ENCODE data around the gene NMRAL1.

NMRAL1 gene

DNA sequence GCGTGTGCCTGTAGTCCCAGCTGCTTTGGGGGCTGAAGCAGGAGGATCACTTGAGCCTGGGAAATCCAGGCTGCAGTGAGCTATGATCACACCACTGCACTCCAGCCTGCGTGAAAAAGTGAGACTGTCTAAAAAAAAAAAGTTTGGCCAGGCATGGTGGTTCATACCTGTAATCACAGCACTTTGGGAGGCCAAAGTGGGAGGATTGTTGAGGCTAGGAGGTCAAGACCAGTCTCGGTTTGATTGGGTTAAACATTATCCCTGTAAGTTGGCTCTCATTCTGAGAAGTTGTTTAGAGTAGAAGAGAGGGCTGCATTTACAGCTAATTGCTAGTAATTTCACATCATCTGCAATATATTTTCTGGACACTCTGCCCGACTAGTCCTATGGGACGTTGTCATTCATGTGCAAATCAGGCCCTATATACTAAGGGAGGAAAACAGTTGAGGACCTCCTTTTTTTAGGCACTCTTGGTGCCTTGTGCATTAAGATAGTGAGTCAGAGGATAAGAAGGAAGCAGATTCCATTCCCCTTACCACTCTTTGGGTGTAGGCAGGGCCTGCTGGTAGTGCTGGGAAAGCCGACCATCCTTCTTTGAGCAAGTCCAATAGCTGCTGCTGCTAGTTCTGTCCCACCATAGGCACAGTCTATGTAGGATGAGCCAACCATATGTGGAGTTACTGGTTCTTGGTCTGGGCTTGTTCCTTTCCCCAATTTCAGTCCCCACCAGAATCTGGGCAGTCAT is 20.5 kb upstream of the NMRAL1 start:
- no peak overlapping the region for H3K4me3 ChIP-seq (ENCODE audit: low read depth, low read length)
- TF ChIP-seq POLR2A (IDR thresholded peaks at IDR 0.05; ENCODE audit: extremely low read depth, insufficient read length) (no peak), MYC (IDR thresholded peaks at IDR 0.05; ENCODE audit: low read depth, low read length) (no peak)
- TF ChIP-seq, protein P1, sequence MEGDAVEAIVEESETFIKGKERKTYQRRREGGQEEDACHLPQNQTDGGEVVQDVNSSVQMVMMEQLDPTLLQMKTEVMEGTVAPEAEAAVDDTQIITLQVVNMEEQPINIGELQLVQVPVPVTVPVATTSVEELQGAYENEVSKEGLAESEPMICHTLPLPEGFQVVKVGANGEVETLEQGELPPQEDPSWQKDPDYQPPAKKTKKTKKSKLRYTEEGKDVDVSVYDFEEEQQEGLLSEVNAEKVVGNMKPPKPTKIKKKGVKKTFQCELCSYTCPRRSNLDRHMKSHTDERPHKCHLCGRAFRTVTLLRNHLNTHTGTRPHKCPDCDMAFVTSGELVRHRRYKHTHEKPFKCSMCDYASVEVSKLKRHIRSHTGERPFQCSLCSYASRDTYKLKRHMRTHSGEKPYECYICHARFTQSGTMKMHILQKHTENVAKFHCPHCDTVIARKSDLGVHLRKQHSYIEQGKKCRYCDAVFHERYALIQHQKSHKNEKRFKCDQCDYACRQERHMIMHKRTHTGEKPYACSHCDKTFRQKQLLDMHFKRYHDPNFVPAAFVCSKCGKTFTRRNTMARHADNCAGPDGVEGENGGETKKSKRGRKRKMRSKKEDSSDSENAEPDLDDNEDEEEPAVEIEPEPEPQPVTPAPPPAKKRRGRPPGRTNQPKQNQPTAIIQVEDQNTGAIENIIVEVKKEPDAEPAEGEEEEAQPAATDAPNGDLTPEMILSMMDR (IDR thresholded peaks at IDR 0.05; ENCODE audit: low read depth, low read length) = no peak
- TF ChIP-seq, protein P2, sequence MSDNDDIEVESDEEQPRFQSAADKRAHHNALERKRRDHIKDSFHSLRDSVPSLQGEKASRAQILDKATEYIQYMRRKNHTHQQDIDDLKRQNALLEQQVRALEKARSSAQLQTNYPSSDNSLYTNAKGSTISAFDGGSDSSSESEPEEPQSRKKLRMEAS (IDR thresholded peaks at IDR 0.05; ENCODE audit: low read depth, low read length) = no peak
- DNase-seq (ENCODE audit: low read depth) = no peak

DNA sequence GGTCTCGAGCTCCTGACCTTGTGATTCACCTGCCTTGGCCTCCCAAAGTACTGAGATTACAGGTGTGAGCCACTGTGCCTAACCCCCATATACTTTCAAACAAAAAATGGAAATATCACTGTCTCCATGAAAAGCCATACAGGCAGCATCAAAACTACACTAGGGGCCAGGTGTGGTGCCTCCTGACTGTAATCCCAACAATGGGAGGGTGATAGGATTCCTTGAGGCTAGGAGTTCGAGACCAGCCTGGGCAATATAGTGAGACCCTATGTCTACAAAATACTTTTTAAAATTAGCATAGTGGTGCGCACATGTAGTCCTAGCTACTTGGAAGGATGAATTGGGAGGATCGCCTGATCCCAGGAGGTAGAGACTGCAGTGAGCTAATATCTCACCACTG is 17.5 kb upstream of the NMRAL1 start:
- no peak for TF ChIP-seq POLR2A (IDR thresholded peaks at IDR 0.05; ENCODE audit: extremely low read depth, insufficient read length)
- no peak for TF ChIP-seq MYC (IDR thresholded peaks at IDR 0.05; ENCODE audit: low read depth, low read length)
- TF ChIP-seq, protein P1 (IDR thresholded peaks at IDR 0.05; ENCODE audit: low read depth, low read length) = no peak
- TF ChIP-seq, protein P2 (IDR thresholded peaks at IDR 0.05; ENCODE audit: low read depth, low read length) = no peak
- no peak overlapping the region for H3K4me3 ChIP-seq (ENCODE audit: low read depth, low read length)

DNA sequence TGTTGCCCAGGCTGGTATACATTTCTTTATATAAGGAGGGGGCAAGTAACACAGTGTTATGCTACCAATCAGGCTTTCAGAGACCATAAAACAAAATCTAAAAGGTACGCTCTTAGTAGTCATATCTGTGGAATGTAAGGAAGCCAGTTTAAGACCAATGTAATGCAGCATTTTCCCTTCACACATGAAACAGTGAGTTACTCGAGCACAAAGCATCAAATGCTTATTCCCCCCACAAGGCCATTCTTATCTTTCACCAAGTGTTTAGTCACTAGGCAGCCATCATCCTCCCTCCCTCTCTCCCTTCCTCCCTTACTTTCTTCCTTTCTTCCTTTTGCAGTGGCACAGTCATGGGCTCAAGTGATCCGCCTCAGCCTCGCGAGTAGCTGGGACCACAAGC is 14.6 kb upstream of the NMRAL1 start:
- no peak for DNase-seq (ENCODE audit: low read depth)
- TF ChIP-seq, protein P1 (IDR thresholded peaks at IDR 0.05; ENCODE audit: low read depth, low read length) = no peak
- TF ChIP-seq POLR2A (IDR thresholded peaks at IDR 0.05; ENCODE audit: extremely low read depth, insufficient read length) (no peak), MYC (IDR thresholded peaks at IDR 0.05; ENCODE audit: low read depth, low read length) (no peak)
- TF ChIP-seq, protein P2 (IDR thresholded peaks at IDR 0.05; ENCODE audit: low read depth, low read length) = no peak

More for the DNA sequence above, 17.5 kb upstream of the NMRAL1 start:
- no peak for DNase-seq (ENCODE audit: low read depth)

GRCh38 chr16:4488499-4488967 is 14.1 kb upstream of the NMRAL1 start:
- TF ChIP-seq, protein P1 (IDR thresholded peaks at IDR 0.05; ENCODE audit: low read depth, low read length) = no peak
- TF ChIP-seq MYC (IDR thresholded peaks at IDR 0.05; ENCODE audit: low read depth, low read length) = peak; percentile 17; the same call in 1 of the 2 replicates
- no peak overlapping the region for H3K4me3 ChIP-seq (ENCODE audit: low read depth, low read length)
- peak; percentile 63 for DNase-seq (ENCODE audit: low read depth)

More for the DNA sequence above, 14.6 kb upstream of the NMRAL1 start:
- no peak overlapping the region for H3K4me3 ChIP-seq (ENCODE audit: low read depth, low read length)

DNA sequence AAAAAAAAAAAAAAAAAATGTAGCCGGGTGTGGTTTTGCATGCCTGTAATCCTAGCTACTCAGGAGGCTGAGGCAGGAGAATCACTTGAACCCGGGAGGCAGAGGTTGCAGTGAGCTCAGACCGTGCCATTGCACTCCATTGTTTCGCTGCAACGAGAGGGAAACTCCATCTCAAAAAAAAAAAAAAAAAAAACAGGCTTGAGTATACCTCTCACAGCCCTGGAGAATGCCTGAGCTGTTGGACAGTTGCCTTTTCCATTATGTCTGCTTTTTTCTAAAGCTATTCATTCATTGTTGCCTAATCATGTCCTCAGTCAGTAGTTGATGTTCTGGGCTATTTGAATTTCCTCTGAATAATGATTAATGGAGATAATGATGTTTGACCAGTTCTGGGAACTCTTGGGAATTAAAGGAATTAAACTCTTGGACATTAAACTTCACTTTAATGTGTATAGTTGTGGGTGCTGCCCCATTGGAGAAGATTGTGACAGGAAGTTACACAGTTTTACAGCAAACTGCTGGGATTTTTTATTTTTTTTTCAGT is 13.6 kb upstream of the NMRAL1 start:
- TF ChIP-seq, protein P2 (IDR thresholded peaks at IDR 0.05; ENCODE audit: low read depth, low read length) = no peak
- TF ChIP-seq, protein P1 (IDR thresholded peaks at IDR 0.05; ENCODE audit: low read depth, low read length) = no peak
- no peak for DNase-seq (ENCODE audit: low read depth)
- no peak overlapping the region for H3K4me3 ChIP-seq (ENCODE audit: low read depth, low read length)
